GM21576 (cell line): Measurements from ENCODE around the gene LPIN2.
"Not testable (repeated sequence)": the region's sequence is repeated elsewhere in the genome, so short reads cannot be mapped to it uniquely, and the experiment has no call there.

Source experiments
- ATAC-seq: cut with Tn5 transposase; IDR thresholded peaks from one replicate; pipeline ENCODE4 v1.9.1; 2021; ENCODE audit warnings: mild to moderate bottlenecking, moderate library complexity; ENCODE audit not compliant: unreplicated experiment

Gene LPIN2

GRCh38 chr18:3044931-3045698 lies 32.2 kb upstream of the LPIN2 start:
- ATAC-seq = no peak

- no peak for ATAC-seq
These were observed 29.4 kb upstream of the LPIN2 start for GRCh38 chr18:3042379-3042778.

GRCh38 chr18:3041843-3042242 lies 28.9 kb upstream of the LPIN2 start:
- ATAC-seq = no peak

GRCh38 chr18:3040881-3041280 lies 27.9 kb upstream of the LPIN2 start:
- no peak for ATAC-seq

- no peak for ATAC-seq
These were observed 27.2 kb upstream of the LPIN2 start for GRCh38 chr18:3040173-3040572.

- peak; percentile 99 for ATAC-seq
These were observed 24.5 kb upstream of the LPIN2 start for GRCh38 chr18:3037423-3037915.

GRCh38 chr18:3036108-3036507 lies 23.2 kb upstream of the LPIN2 start:
- no peak for ATAC-seq

GRCh38 chr18:3035635-3036034 lies 22.7 kb upstream of the LPIN2 start:
- ATAC-seq = no peak

- no peak for ATAC-seq
These were observed 19.8 kb upstream of the LPIN2 start for GRCh38 chr18:3032721-3033120.

- ATAC-seq = no peak
These were observed 16.4 kb upstream of the LPIN2 start for GRCh38 chr18:3029215-3029952.

GRCh38 chr18:3028115-3028514 lies 15.2 kb upstream of the LPIN2 start:
- not testable (repeated sequence) for ATAC-seq

GRCh38 chr18:3027370-3027891 lies 14.5 kb upstream of the LPIN2 start:
- ATAC-seq = no peak

GRCh38 chr18:3025544-3025943 lies 12.6 kb upstream of the LPIN2 start:
- no peak for ATAC-seq

- not testable (repeated sequence) for ATAC-seq
These were observed 10.7 kb upstream of the LPIN2 start for GRCh38 chr18:3023603-3024002.

GRCh38 chr18:3016585-3017297 lies 3.8 kb upstream of the LPIN2 start:
- no peak for ATAC-seq

- ATAC-seq = no peak
These were observed 2.9 kb upstream of the LPIN2 start for GRCh38 chr18:3015851-3016250.

GRCh38 chr18:3015204-3015592 lies 2.3 kb upstream of the LPIN2 start:
- no peak for ATAC-seq

- ATAC-seq = no peak
These were observed 1.7 kb upstream of the LPIN2 start for GRCh38 chr18:3014503-3015203.

- peak; percentile 29 for ATAC-seq
These were observed 564 bp downstream of the LPIN2 start for GRCh38 chr18:3012136-3013023.

GRCh38 chr18:3010086-3010485 lies 2.9 kb downstream of the LPIN2 start:
- no peak for ATAC-seq
